Measurements from ENCODE around the gene GFER. TPM values are rescaled to one million over a fixed set of nuclear protein-coding genes. Genes with fewer than 3 reads are reported as not detected.

GFER gene
- total and polyA plus RNA-seq, 2 of the 8 experiments (the other 6 are each of a cell fraction or from before 2014, with no cell fraction given) = 17.7 to 37.9 TPM

- H2BK15ac ChIP-seq (ENCODE audit: low read length) = no peak overlapping the region
- ChIA-PET POLR2A (ENCODE audit: partially characterized antibody) (interaction anchor here (0.8 to 11.7 kb wide), 7 partner anchors 9 to 49 kb away, joined by 3 to 336 read pairs (median 3); partner anchors contain the start of genes GFER, NDUFB10, RNF151 and RPL3L), CTCF (ENCODE audit: partially characterized antibody) (interaction anchor here (0.6 to 6.3 kb wide), 19 partner anchors 10 to 812 kb away, joined by 3 to 62 read pairs (median 5); partner anchors contain the start of genes MEIOB and RPL3L)
- H2BK120ac ChIP-seq (replicated peaks; ENCODE audit: low read depth, low read length) = no peak overlapping the region
- H3K36me3 ChIP-seq (ENCODE audit: control insufficient read depth in 2 of 4, insufficient read depth in 4 of 4, low read length in 3 of 4) = peaks cover 4 to 12% (median 8%) of the 10 kb centered on the region in 4 experiments; a peak in 5 of 8 replicates
- H3K27ac ChIP-seq (ENCODE audit: low read depth, low read length) = no peak overlapping the region
- H2AFZ ChIP-seq (ENCODE audit: low read length) = no peak overlapping the region
- H3K4me2 ChIP-seq (ENCODE audit: insufficient read depth in 1 of 2, low read depth in 2 of 2, low read length in 2 of 2) = peak overlapping the region; percentile 71 to 89; a peak in 3 of 4 replicates
- 84% methylated on average over 28 of the region's 30 CpGs; no CpG with 5 or more reads in 1 of the 2 experiments for WGBS, 2 experiments (ENCODE audit: extremely low coverage in 1 of 2, insufficient coverage in 1 of 2, insufficient read length in 1 of 2, insufficient replicate concordance in 2 of 2, low coverage in 1 of 2, low lambda C conversion rate in 2 of 2, missing lambda C conversion rate in 1 of 2)
- H3K56ac ChIP-seq (replicated peaks; ENCODE audit: insufficient read length, low read depth, low read length) = no peak overlapping the region
- H3K79me1 ChIP-seq (ENCODE audit: low read depth, low read length) = no peaks in the 10 kb centered on the region
- peaks cover 0 to 2% (median 0%) of the 10 kb centered on the region in 4 experiments; a peak in 1 of 7 replicates for H3K27me3 ChIP-seq (replicated peaks in 1 of 4; ENCODE audit: control insufficient read depth in 3 of 4, extremely low read depth in 1 of 4, insufficient read depth in 3 of 4, low read length in 3 of 4)
- FAIRE-seq (no peak), DNase-seq (ENCODE audit: low read depth in 1 of 2, low spot score in 2 of 2) (no peak)
- H3K79me2 ChIP-seq (ENCODE audit: control insufficient read depth in 1 of 2, insufficient read depth in 2 of 2, low read length in 2 of 2) = no peaks in the 10 kb centered on the region
- H4K20me1 ChIP-seq (replicated peaks in 1 of 2; ENCODE audit: control insufficient read depth in 1 of 2, insufficient read depth in 2 of 2, low read length in 2 of 2) = peaks cover 0 to 4% of the 10 kb centered on the region in 2 experiments
- no peak overlapping the region for H4K5ac ChIP-seq (ENCODE audit: insufficient read length, low read depth, low read length)
- H2BK5ac ChIP-seq (ENCODE audit: low read depth, low read length) = no peak overlapping the region
- no peak overlapping the region for H3K14ac ChIP-seq (ENCODE audit: insufficient read length)
- no peak overlapping the region for H3K4ac ChIP-seq (replicated peaks; ENCODE audit: insufficient read length, low read depth, low read length)
- H2BK20ac ChIP-seq (ENCODE audit: low read length) = no peak overlapping the region
- no peak overlapping the region for H3K9ac ChIP-seq (replicated peaks in 1 of 4; ENCODE audit: extremely low read depth in 1 of 4, low read depth in 3 of 4, low read length in 3 of 4)
- no peak overlapping the region for H2AK5ac ChIP-seq (ENCODE audit: low read depth, low read length)
- no peak overlapping the region for H3K23ac ChIP-seq (ENCODE audit: insufficient read length)
- H3K4me3 ChIP-seq (ENCODE audit: extremely low read depth in 1 of 4, insufficient read depth in 2 of 4, low read depth in 3 of 4, low read length in 4 of 4) = no peak overlapping the region; a peak in 1 of 8 replicates
- H3K9me3 ChIP-seq (ENCODE audit: insufficient read depth in 2 of 2, low read depth in 1 of 2, low read length in 1 of 2) = no peaks in the 10 kb centered on the region
- H2BK12ac ChIP-seq (ENCODE audit: low read depth, low read length) = no peak overlapping the region
- no peak overlapping the region for H3K18ac ChIP-seq (ENCODE audit: extremely low read depth, low read length)
- peak overlapping the region; percentile 36 for H4K8ac ChIP-seq (ENCODE audit: extremely low read depth, insufficient read depth, low read length)
- TF ChIP-seq CTCF (IDR thresholded peaks at IDR 0.05; ENCODE audit: control extremely low read depth in 1 of 3, insufficient read depth in 1 of 3, low read depth in 1 of 3, low read length in 3 of 3) (peak; percentile 36 to 66 (median 53)), MAX (IDR thresholded peaks at IDR 0.05) (no peak)
- H3K23me2 ChIP-seq (ENCODE audit: low read depth, low read length) = peaks cover 6% of the 10 kb centered on the region; the same call in 1 of the 2 replicates
- peaks cover 0 to 9% (median 6%) of the 10 kb centered on the region in 4 experiments; a peak in 5 of 7 replicates for H3K4me1 ChIP-seq (replicated peaks in 1 of 4; ENCODE audit: control insufficient read depth in 3 of 4, insufficient read depth in 4 of 4, low read length in 3 of 4)
- H4K91ac ChIP-seq (replicated peaks; ENCODE audit: insufficient read length, low read length) = no peak overlapping the region
These were observed 42.6 kb upstream of the GFER start for GRCh38 chr16:1941162-1942046.
